ENCODE data around the gene PIP5K1B. TPM values are rescaled to one million over a fixed set of nuclear protein-coding genes. Genes with fewer than 3 reads are reported as not detected.
A peak's percentile ranks its signal among the peaks of the same experiment; 100 is the strongest.

Gene PIP5K1B
- total and polyA plus RNA-seq, 2 of the 13 experiments (the other 11 are each of a cell fraction or from before 2014, with no cell fraction given), result 15.8 to 17.5 TPM

- FAIRE-seq (no peak), DNase-seq (ENCODE audit: low spot score) (no peak), ATAC-seq (no peak)
- Histone ChIP-seq H3K4me3 (replicated peaks in 1 of 3; ENCODE audit: insufficient read depth in 1 of 3, low read depth in 2 of 3, low read length in 3 of 3) (no peak overlapping the region), H3K27ac (ENCODE audit: extremely low read length, insufficient read depth, low read length) (no peak overlapping the region), H3K4me2 (ENCODE audit: low read depth, low read length) (peak overlapping the region; percentile 78; the same call in 1 of the 2 replicates), H4K20me1 (ENCODE audit: insufficient read depth, low read length) (no peaks in the 10 kb centered on the region), H3K9ac (ENCODE audit: insufficient read depth, low read depth, low read length) (no peak overlapping the region), H3K4me1 (ENCODE audit: insufficient read depth, low read length) (peaks cover 65% of the 10 kb centered on the region), H2AFZ (ENCODE audit: low read length) (no peak overlapping the region), H3K79me2 (ENCODE audit: insufficient read depth, low read length) (peaks cover 72% of the 10 kb centered on the region), H3K36me3 (replicated peaks in 1 of 2; ENCODE audit: control insufficient read depth in 1 of 2, insufficient read depth in 2 of 2, low read length in 2 of 2) (no peaks in the 10 kb centered on the region; a peak in 1 of 5 replicates), H3K9me3 (ENCODE audit: low read length) (no peaks in the 10 kb centered on the region), H3K27me3 (ENCODE audit: control insufficient read depth in 1 of 2, insufficient read depth in 2 of 2, low read length in 2 of 2) (no peaks in the 10 kb centered on the region; a peak in 1 of 5 replicates)
- in situ Hi-C loops (cut with HindIII; ENCODE audit: extremely low pct_ligation_motif_present, low pct_unique_long_range_greater_than_20kb) (loop anchor here (5.0 to 10.0 kb wide), 3 partner anchors 74 to 296 kb away; a partner anchor contains a TSS), intact Hi-C loops (cut with micrococcal nuclease; ENCODE audit: unreplicated experiment) (loop anchor here (10.0 kb wide), 1 partner anchor 316 kb away; no protein-coding TSS in a partner anchor)
- WGBS (ENCODE audit: low lambda C conversion rate), result 94% methylated on average over 3 of the region's 3 CpGs
- CTCF ChIA-PET (ENCODE audit: low intra/inter-chr PET ratio, low total read pairs), result no interaction called here
- no TSS peak for BruUV-seq (replicated peaks)
- POLR2A ChIA-PET, result interaction anchor here (0.7 to 1.6 kb wide), 2 partner anchors 31 to 71 kb away, joined by 3 to 4 read pairs; a partner anchor contains a TSS
- no peak for TF ChIP-seq SP140L (CRISPR knock-in tag; IDR thresholded peaks at IDR 0.05; ENCODE audit: borderline replicate concordance)
- TF ChIP-seq ZNF280B (CRISPR knock-in tag; IDR thresholded peaks at IDR 0.05; ENCODE audit: borderline replicate concordance), result no peak
- TF ChIP-seq CENPX (CRISPR knock-in tag; IDR thresholded peaks at IDR 0.05), result no peak
- no peak for TF ChIP-seq MYC (CRISPR knock-in tag; IDR thresholded peaks at IDR 0.05; ENCODE audit: borderline replicate concordance)
- TF ChIP-seq ZNF841 (CRISPR knock-in tag; IDR thresholded peaks at IDR 0.05; ENCODE audit: borderline replicate concordance), result no peak
- no peak for TF ChIP-seq ZNF232 (CRISPR knock-in tag; IDR thresholded peaks at IDR 0.05; ENCODE audit: borderline replicate concordance)
- TF ChIP-seq XRCC5 (optimal IDR thresholded peaks at IDR 0.05; ENCODE audit: low read length), result no peak
- no peak for TF ChIP-seq ZNF367 (CRISPR knock-in tag; IDR thresholded peaks at IDR 0.05; ENCODE audit: borderline replicate concordance)
- no peak for TF ChIP-seq ZNF44 (CRISPR knock-in tag; IDR thresholded peaks at IDR 0.05)
- no peak for TF ChIP-seq HOXA9 (CRISPR knock-in tag; IDR thresholded peaks at IDR 0.05; ENCODE audit: borderline replicate concordance)
- no peak for TF ChIP-seq ZNF512B (CRISPR knock-in tag; IDR thresholded peaks at IDR 0.05; ENCODE audit: borderline replicate concordance)
Measured at GRCh38 chr9:68708513-68708912, 3.5 kb downstream of the PIP5K1B start.
